Astrocyte (in vitro differentiated cells and primary cell): ENCODE results near the gene EPB41.

Source experiments
- CTCF ChIP-seq: IDR thresholded peaks from 2 replicates; pipeline ENCODE4 v1.5.1; 2011; ENCODE audit warnings: low read depth, mild to moderate bottlenecking, inconsistent platforms, low read length, moderate library complexity; ENCODE audit not compliant: insufficient read depth
- EZH2 ChIP-seq: IDR thresholded peaks from 2 replicates; pipeline ENCODE4 v1.6.1; 2012; ENCODE audit warnings: mild to moderate bottlenecking, low read length, inconsistent platforms; ENCODE audit not compliant: insufficient read depth

- TF ChIP-seq CTCF (no peak), EZH2 (no peak)
Measured at GRCh38 chr1:28983091-28983490, 68.7 kb downstream of the EPB41 start.
